ENCODE measurements around the gene RITA1.

Gene RITA1

DNA sequence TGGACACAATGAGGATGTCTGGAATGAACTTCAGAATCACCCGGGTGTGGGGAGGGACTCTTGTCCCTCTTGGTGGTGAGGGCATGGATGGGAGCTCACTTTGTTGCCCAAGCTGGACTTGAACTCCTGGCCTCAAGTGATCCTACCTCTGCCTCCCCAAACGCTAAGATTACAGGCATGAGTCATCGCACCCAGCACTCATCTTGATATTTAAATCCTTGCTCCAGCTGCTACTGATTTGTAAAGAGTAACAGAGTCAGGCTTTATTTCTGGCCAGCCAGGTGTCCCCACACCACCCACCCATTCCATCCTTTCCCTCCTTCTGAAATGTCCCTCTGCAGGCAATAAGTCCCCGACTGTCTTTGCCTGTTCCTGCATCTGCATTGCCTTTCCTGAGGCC, 5.2 kb upstream of the RITA1 start:
- no peak for DNase-seq (ENCODE audit: low read depth)

DNA sequence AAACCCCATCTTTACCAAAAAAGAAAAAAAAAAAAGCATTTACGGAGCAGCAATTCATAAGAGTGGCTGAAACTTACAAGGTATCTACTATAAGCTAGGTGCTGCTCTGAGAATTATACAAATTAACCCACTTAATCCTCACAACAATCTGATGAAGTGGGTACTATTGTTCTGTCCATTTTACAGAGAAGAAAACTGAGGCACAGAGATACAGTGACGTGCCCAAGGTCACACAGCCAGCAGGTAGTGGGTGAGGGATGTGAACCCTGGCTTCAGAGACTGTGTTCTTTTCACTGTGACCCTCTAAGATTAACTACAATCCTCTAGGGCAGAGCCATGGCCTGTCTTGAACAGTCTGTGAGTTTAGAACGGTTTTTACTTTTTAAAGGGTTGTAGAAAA, 3.5 kb upstream of the RITA1 start:
- DNase-seq (ENCODE audit: low read depth): no peak

DNA sequence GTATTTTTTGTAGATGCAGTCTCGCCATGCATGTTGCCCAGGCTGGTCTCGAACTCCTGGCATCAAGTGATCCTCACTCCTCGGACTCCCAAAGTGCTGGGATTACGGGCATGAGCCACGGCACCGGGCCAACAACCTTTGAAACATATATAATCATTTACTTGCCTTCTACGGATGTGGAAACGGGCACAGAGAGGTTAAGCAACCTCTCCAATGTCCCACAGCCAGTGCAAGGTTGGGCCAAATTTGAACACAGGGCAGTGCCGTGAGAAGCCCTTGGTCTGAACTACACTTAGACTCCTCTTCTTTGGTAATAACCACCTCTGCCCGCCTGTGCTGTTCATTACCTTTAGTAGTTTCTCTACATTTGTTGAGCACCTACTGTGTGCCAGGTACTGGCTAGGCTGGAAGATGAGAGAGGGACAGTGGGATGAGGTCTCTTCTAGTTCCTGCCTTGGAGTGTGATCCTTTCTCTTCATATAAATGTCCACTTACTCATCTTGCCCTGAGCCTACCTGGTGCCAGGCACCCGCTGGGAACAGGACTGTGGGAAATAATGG, 2.4 kb upstream of the RITA1 start:
- no peak for DNase-seq (ENCODE audit: low read depth)

DNA sequence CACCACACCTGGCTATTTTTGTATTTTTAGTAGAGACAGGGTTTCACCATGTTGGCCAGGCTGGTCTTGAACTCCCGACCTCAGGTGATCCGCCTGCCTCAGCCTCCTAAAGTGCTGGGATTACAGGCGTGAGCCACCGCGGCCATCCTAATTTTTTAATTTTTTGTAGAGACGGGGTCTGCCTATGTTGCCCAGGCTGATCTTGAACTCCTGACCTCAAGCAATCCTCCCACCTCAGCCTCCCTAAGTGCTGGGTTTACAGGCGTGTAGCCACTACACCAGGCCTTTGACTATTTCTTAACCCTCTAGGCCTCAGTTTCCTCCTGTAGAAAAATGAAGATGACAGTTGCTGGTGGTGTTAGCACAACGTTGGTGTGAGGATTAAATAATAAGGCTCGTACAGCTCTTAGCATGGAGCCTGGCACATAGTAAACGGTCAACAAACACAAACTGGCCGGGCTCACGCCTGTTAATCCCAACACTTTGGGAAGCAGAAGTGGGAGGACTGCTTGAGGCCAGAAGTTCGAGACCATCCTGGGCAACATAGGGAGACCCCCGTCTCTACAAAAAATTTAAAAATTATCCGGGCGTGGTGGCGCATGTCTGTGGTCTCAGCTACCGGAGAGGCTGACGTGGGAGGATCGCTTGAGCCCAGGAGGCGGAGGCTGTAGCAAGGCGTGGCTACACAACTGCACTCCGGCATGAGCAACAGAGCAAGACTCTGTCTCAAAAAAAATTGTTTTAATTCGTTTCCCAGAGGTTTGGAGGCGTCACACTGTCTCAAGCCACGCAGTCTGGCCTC, 1.2 kb upstream of the RITA1 start:
- no peak for DNase-seq (ENCODE audit: low read depth)

GRCh38 chr12:113184900-113185179, 681 bp upstream of the RITA1 start:
- no peak for DNase-seq (ENCODE audit: low read depth)

- DNase-seq (ENCODE audit: low read depth): no peak
Observed at GRCh38 chr12:113186033-113186365, 478 bp downstream of the RITA1 start.

GRCh38 chr12:113186666-113187325, 1.3 kb downstream of the RITA1 start:
- DNase-seq (ENCODE audit: low read depth): no peak

- no peak for DNase-seq (ENCODE audit: low read depth)
Observed at GRCh38 chr12:113189361-113189760, 3.8 kb downstream of the RITA1 start.

DNA sequence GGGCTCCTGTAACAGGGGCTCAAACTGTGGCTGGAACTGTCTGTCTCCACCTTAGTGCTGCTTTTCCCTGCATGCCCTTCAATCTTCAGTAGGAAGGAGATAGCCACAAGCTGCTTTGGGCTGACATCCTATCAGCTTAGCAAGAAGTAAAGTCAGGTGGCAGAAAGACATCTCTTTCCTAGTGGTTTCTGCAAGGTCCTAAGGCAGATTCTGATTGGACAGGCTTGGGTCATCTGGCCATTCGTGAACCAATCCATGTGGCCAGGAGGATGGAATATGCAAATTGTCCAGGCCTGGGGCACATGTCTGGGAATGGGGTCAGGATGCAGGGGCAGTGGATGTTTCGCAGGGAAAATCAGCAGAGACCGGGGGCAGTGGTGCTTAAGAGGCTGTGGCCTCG, 5.2 kb downstream of the RITA1 start:
- DNase-seq (ENCODE audit: low read depth): no peak

- no peak for DNase-seq (ENCODE audit: low read depth)
Observed at GRCh38 chr12:113191227-113191626, 5.7 kb downstream of the RITA1 start.

- no peak for DNase-seq (ENCODE audit: low read depth)
Observed at GRCh38 chr12:113194971-113195391, 9.5 kb downstream of the RITA1 start.

DNA sequence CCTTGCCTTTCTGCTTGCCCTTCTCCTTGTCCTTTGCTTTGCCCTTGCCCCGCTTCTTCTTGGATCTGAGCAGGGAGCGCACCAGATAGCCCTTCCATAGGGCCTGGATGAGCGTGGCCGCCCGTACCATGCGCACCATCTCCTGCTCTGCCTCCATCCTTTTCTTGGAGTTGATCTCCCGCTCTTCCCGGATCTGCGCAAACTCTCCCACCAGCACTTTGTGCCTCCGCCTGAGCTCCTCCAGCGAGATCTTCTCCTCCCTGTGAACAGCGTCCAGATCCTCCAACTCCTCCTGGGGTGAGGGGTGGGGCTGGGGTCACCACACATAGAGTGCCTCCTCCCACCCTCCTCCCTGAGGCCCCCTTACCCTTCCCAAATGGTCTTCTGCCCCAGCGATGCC, 10.1 kb downstream of the RITA1 start:
- DNase-seq (ENCODE audit: low read depth): no peak

- DNase-seq (ENCODE audit: low read depth): no peak
Observed at GRCh38 chr12:113196582-113196981, 11.1 kb downstream of the RITA1 start.

- no peak for DNase-seq (ENCODE audit: low read depth)
Observed at GRCh38 chr12:113196990-113197389, 11.5 kb downstream of the RITA1 start.

- no peak for DNase-seq (ENCODE audit: low read depth)
Observed at GRCh38 chr12:113197518-113198077, 12.1 kb downstream of the RITA1 start.

GRCh38 chr12:113198296-113198695, 12.8 kb downstream of the RITA1 start:
- no peak for DNase-seq (ENCODE audit: low read depth)

DNA sequence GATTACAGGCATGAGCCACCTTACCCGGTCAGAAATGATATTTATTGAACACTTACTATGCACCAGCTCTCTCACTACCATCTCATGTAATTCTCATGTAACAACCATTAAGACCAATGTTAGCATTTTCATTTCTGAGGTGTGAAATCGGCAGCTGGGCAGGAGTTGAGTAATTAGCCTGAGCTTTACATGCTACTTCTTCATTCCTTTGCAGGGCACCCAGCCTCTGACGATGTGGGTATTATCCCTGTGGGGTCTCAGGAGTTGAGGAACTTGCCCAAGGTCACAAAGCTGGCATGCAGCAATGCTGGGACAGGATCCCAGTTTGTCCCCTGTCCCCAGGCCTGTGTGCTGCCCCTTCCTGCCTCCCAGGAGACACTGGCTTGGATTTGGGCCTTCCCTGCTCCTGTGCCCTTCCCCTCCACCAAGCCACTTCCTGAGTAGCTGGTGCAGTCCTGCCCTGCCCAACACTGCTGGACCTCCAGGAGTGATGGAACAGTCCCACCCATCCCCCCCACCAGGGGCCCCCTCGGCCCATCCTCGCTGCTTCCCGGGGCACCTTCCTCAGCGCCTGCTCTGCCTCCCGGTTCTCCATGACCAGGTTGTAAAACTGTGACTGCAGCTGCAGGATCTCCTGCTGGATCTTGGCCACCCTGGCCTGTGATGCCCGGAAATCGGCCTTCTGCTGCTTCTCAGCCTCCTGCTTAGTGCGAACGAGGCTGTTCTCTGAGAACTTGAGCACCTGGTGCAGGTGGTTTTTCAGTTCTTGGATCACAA, 14.7 kb downstream of the RITA1 start:
- DNase-seq (ENCODE audit: low read depth): no peak

DNA sequence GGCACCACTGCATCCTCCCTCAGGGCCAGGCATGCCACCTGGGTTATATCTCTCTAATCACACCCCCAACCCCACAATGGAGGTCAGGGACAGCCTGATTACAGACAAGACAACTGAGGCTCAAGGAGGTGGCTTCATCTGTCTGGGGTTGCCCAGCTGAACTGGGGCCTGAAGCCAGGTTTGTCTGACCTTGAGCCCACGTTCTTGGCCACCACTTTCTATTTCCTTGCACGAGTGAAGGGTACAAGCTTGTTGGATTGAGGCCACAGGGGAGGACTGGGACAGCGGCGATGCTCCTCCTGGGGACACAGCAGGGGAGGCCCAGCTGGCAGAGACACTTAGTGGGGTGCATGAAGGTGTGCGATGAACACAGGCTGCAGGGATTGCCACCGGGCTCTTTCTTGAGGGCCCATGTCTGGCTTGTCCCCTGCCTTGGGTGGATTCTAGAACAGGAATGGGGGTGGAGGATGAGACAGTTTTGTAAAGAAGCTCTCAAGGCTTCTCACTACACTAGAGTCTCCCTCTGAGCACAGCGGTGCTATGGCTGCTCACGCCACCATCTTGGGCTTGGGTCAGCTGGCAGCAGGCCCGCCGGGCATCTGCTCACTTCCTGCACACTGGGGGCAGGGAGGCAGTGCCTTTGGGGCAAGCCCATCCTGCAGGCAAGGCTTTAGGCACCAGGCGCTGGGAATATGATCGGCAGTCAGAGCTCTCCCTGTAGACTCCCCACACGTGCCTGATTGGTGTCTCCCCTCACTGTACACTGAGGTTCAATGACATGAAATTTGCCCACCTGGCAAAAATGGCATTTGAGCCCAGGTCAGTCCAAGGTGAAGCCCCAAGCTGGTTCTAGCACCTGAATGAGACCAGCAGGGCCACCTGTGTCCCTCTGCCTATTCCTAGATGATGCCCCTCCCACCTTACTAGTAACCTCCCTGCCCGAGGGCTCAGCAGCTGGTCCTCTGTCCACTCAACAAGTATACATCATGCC, 16.0 kb downstream of the RITA1 start:
- DNase-seq (ENCODE audit: low read depth): no peak

- DNase-seq (ENCODE audit: low read depth): no peak
Observed at GRCh38 chr12:113202300-113203075, 17.0 kb downstream of the RITA1 start.

All from non-pigmented ciliary epithelial cell (primary cell).